ENCODE results near the gene NKG7. TPM values are rescaled to one million over a fixed set of nuclear protein-coding genes. Genes with fewer than 3 reads are reported as not detected.
A peak's percentile ranks its signal among the peaks of the same experiment; 100 is the strongest.

The NKG7 gene
- total and polyA plus RNA-seq, 11 donors: 1.0 to 31.2 (median 2.4) TPM; not detected in 2

DNA sequence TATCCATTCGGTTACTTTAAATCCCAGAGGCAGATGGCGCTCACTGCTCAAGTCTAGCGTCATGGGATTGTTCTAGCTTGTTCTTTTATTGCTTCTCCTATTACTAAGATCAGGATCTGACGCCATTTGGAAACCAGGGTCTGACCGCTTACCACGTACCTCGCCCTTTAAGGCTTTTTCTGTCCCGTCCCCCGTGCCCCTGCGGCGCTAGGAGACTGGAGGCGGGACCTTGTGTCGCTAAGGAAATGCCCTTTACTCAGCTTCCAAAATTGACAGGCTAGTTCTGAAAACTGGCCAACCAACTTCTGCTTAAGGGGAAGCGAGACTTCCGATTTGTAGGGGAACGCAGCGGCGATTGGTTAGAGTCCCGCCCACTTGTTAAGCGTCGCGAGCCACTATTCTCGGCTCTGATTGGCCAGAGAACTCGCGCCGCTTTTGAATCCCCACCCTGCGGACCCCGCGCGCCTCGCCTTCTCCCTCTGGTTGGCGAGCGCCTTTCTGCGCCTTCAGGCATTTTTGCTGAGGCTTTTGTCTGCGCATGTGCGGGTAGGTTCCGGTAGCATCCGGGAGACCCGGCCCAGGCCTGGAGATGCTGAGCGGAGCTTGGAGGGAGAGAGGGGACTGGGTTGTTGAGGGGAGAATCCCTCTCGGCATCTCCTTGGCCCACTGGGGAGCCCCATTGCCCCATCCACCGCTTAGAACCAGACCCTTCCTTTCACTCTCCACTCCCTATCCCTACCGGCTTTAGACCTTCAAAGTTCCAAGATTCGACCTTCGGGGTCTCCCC, 21.8 kb upstream of the NKG7 start:
- Histone ChIP-seq H3K4me1 (peaks cover 0 to 24% (median 5%) of the 10 kb centered on the region in 12 donors), H3K36me3 (no peaks in the 10 kb centered on the region), H3K9me3 (no peaks in the 10 kb centered on the region), H3K4me3 (peak overlapping the region in 11 of 12 donors; percentile 12 to 59 (median 44)), H3K27ac (peak overlapping the region; percentile 11 to 88 (median 66)), H3K27me3 (no peaks in the 10 kb centered on the region)
- peak; percentile 92 to 95 (median 94) for DNase-seq
- TF ChIP-seq POLR2A (IDR thresholded peaks at IDR 0.05): no peak
- peak in 4 of 12 donors; percentile 10 to 27 (median 16) for TF ChIP-seq CTCF (IDR thresholded peaks at IDR 0.05)
- ATAC-seq: peak; percentile 95 to 99 (median 98)
- 1 to 5% (median 3%) methylated on average over 23 to 45 of the region's 45 CpGs for WGBS, 4 donors
- intact Hi-C loops (cut with DNase I): loop anchor here in 5 of 10 donors (1.0 to 10.0 kb wide), 4 partner anchors 27 to 59 kb away; partner anchors contain the start of genes VSIG10L (in 2 of the 5) and ETFB (in 1 of the 5)

GRCh38 chr19:51392701-51393100, 20.2 kb upstream of the NKG7 start:
- Histone ChIP-seq H3K4me1 (peaks cover 0 to 21% (median 5%) of the 10 kb centered on the region in 12 donors), H3K27ac (no peak overlapping the region), H3K4me3 (no peak overlapping the region), H3K36me3 (no peaks in the 10 kb centered on the region), H3K27me3 (no peaks in the 10 kb centered on the region), H3K9me3 (no peaks in the 10 kb centered on the region)
- no peak for TF ChIP-seq CTCF (IDR thresholded peaks at IDR 0.05)
- TF ChIP-seq POLR2A (IDR thresholded peaks at IDR 0.05): no peak
- intact Hi-C loops (cut with DNase I): loop anchor here in 4 of 10 donors (2.0 to 10.0 kb wide), 3 partner anchors 24 to 58 kb away; partner anchors contain the start of genes VSIG10L (in 2 of the 4) and CLDND2 (in 1 of the 4)
- 78 to 97% (median 88%) methylated on average over 1 of the region's 1 CpG for WGBS, 4 donors
- no peak for ATAC-seq
- DNase-seq: no peak

DNA sequence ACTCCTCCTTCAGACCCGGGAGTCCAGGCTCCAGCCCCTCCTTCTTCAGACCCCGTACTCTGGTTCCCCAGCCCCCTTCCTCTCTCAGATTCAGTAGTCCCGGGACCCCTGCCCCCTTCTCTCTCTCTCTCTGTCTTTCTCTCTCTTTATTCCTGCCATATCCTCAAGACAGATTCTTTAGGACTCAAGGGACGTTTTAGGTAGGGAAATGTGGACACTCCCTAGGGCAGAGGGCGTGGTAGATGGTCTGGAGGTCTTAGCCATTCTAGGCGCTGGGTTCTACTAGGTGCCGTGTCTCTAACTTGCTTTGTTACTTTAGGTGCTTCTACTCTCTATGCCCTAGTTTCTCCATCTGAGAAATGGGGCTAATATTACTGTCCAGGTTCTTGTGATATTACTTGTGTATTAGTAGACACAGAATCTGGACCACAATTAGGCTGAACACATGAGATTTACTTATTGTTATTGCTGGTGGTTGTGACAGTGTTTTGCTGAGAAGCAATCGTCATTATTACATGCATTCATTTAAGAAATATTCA, 18.7 kb upstream of the NKG7 start:
- no peak overlapping the region for H3K27ac ChIP-seq
- no peak overlapping the region for H3K4me3 ChIP-seq
- 63 to 68% (median 65%) methylated on average over 8 of the region's 8 CpGs for WGBS, 4 donors
- no peaks in the 10 kb centered on the region for H3K27me3 ChIP-seq
- intact Hi-C loops (cut with DNase I): loop anchor here in 4 of 10 donors (10.0 kb wide), 2 partner anchors 46 to 56 kb away; partner anchors contain the start of gene VSIG10L (in 2 of the 4)
- ATAC-seq: no peak
- H3K4me1 ChIP-seq: peaks cover 0 to 21% (median 5%) of the 10 kb centered on the region in 12 donors
- DNase-seq: no peak
- no peaks in the 10 kb centered on the region for H3K36me3 ChIP-seq
- H3K9me3 ChIP-seq: no peaks in the 10 kb centered on the region
- TF ChIP-seq CTCF (IDR thresholded peaks at IDR 0.05) (no peak), POLR2A (IDR thresholded peaks at IDR 0.05) (no peak)

DNA sequence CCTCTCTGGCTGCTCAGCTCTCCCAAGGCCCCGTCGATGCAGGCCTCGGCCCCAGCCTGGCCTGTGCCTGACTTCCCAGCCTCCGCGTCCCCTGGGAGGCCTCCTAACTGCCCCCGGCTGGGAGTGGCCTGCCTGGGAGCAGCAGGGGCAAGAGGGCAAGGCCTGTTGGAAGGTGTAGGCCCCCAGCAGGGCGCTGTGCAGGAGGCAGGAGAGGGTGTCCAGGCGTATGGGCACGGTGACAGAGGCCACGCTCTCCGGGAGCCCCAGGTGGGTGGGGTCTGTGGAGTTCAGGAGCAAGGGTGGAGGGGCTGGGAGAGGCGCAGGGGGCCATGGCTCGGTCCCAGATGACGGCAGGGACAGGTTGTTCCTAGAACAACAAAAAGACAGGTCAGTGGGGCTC, 16.7 kb upstream of the NKG7 start:
- no peak overlapping the region for H3K4me3 ChIP-seq
- no peak overlapping the region for H3K27ac ChIP-seq
- no peaks in the 10 kb centered on the region for H3K9me3 ChIP-seq
- no peaks in the 10 kb centered on the region for H3K27me3 ChIP-seq
- ATAC-seq (peak in 1 of 4 donors; percentile 34), DNase-seq (no peak)
- WGBS, 4 donors: 76 to 86% (median 82%) methylated on average over 8 to 14 of the region's 14 CpGs
- H3K36me3 ChIP-seq: no peaks in the 10 kb centered on the region
- intact Hi-C loops (cut with DNase I): no loop called here
- no peak for TF ChIP-seq POLR2A (IDR thresholded peaks at IDR 0.05)
- no peak for TF ChIP-seq CTCF (IDR thresholded peaks at IDR 0.05)
- H3K4me1 ChIP-seq: peaks cover 0 to 7% (median 0%) of the 10 kb centered on the region in 12 donors
